GM21529 (cell line): ENCODE measurements around the gene BSND.

Source experiments
- ATAC-seq: cut with Tn5 transposase; IDR thresholded peaks from one replicate; pipeline ENCODE4 v1.9.1; 2021; ENCODE audit not compliant: unreplicated experiment

BSND gene

DNA sequence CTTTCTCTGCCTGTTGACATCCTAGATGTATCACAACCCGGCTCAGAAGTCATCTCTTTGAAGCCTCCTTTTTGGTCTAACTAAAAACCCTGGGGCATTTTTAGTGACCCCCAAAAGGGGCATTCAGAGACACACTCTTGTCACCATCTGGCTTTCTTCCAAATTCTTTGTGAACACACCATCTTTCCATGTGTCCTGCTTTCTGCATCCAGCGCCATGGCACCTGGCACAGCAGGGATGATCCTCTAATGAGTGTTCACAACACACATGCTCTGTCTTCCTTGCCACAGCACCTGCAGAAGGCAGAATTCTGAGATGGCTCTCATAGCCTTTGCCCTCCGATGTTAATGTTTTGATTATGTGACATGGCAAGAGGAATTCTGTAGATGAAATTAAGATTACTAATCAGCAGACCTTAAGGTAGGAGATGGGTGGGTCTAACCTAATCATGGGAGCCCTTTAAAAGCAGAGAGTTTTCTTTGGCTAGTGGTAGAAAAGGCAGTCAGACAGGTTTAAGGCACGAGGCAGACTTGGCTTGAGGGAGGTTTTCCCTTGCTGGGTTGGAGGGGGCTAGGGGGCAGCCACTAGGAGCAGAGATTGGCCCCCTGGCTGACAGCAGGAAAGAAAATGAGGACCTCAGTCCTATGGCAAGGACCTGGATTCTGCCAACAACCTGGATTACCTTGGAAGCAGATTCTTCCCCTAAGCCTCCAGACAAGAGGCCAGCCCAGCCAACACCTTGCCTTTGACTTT is 23.2 kb upstream of the BSND start:
- no peak for ATAC-seq

DNA sequence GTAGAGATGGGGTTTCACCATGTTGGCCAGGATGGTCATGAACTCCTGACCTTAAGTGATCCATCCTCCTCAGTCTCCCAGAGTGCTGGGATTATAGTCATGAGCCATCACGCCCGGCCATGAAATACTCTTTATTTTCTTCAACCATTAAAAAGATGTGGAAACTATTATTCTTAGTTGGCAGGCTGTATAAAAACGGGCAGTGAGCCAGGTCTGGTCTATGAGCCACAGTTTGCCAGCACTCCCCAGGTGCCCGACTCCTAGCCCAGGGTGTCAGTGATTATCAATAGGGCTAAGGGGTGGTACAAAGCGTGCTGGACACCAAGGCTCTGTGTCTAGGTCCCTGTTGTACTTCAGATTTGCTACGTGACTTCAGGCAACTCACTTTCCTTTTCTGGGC is 22.0 kb upstream of the BSND start:
- ATAC-seq = no peak

DNA sequence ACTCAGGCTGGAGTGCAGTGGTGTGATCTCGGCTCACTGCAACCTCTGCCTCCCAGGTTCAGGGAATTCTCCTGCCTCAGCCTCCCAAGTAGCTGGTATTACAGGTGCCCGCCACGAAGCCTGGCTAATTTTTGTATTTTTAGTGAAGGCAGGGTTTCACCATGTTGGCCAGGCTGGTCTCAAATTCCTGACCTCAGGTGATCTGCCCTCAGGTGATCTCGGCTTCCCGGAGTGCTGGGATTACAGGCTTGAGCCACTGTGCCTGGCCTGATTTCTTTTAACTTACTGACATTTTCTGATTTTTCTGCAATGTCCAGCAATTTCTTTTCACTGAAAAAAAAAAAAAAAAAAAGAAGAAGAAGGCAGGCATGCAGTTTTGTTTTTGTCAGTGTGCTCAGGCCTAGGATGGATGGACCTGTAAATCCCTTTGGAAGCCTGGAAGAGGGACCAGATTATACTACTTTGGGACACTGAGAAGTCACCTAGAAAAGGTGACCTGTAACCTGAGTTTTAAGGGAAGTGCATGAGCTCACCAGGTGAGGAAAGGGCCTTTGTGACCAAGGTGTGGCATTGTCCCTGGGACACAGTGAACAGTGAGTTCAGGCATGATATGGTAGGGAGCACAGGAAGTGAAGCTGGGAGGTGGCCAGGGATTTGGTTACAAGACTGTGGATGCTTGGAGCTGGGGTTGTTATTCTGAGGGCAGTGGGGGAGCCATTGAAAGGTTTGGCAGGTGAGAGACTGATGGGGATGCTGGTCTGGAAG is 21.0 kb upstream of the BSND start:
- ATAC-seq = no peak

DNA sequence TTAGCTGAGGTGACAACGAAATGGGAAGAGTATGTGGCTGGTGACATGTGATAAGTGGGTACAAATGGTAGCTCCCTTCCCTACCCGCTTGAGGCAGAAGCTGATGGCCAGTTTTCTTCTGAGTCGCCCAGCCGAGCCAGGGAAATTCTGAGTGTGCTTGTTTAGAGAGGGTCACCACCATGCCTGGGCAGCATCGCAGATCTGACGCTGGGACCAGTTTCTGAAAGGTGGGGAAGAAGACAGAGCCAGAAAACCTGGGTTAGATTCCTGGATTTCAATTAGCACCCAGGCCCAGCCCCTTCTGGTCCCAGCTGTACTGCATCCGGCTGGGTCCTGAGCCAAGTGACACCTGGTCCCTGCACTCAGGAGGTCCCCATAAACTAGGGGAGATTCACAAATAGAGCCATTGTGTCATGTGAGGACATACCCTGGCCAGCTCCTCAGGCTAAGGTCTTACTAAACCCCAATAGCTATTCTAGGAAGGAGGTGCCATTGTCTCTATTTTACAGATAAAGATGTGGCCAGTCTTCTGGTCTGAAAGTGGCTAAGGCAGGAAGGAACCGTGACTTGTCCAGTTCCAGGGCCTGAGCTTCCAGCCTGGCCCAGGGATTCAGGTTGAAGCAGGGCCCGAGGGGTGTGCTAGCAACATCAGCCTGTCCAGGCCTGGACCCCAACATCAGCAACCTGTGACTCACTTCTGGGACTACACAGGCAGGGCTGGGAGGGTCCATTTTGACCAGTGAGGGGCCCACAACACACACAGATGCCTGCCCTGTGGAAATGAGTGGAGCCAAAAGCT is 20.0 kb upstream of the BSND start:
- ATAC-seq = no peak

DNA sequence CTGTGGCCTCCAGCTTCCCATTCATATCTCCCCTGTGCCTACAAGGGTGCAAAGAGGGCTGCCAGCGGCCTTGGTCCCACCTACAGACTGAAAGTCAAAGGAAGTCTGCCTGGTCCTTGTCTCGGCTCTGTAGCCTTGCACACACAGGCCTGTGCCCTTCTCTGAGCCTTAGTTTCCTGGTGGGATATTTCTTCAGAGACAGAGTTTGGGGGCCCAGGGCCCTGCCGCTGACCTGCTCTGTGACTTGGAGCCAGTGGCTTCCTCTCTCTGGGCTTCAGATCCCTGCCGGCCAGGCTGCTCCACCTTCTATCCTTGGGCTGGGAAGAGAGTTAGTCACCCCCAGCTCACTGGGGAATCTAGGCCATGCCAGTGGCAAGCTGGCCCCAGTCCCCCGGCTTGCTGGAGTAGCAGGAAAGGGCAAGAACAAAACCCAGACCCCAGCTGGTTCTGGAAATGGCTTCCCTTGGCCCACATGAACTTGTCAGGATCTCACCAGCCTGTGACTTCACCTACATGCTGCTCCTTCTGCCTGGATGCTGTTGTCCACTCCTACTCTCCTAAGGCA is 19.3 kb upstream of the BSND start:
- no peak for ATAC-seq

DNA sequence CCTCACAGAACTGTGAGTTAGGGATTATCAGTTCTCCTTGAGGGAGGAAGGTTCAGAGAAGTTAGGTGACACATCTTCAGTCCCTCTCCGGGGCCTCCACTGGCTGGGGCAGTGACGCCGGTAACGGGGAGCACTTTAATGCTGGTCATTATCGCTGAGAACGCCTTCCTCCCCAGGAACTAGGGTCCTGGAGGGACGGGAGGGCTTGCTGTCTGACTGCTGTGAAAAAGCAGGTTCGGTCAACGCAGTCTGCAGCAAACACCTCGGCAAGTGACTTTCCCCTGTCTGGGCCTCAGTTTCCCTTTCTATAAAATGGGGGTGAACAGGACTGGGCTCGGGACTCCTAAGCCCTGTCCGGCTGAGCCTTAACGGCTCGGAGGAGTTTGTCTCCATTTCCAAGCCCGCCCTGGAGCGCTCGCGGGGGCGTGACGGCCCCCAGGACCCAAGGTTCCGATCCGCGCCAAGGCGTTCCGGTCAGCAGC is 18.6 kb upstream of the BSND start:
- ATAC-seq = no peak

DNA sequence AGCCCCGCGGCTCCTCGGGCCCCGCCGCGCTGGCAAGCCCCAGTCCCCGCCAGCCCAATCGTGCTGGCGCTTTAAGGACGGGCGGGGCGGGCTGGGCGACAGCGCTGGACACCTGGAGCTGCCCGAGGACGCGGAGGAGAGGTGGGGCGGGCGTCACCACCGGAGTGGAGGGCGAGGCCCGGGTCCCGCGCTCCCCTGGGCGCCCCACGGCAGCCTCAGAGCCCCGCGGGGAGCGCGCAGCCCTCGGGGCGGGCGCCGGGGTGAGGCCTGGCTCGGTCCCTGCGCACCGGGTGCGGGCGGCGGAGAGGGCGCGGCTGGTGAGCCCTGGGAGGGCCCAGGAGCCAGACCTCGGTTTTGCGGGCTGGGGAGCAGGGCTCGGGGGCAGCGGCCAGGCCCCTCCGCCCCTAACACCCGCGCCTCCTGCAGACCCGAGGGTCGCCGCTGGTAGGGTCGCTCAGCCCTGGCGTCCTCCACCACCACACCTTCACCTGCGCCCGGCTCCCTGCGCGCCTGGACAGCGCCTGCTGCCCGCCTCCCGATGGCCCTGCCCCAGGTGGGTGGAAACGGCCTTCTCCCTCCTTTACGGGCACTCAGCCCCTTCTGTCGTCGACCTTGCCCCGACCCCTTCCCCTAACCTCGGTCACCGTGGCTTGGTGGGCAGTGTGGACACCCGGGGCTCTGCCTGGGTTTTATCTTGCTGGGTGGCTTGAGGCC is 18.0 kb upstream of the BSND start, which contains the start of gene TMEM61:
Gene TMEM61 (plus strand): TSS at position 101 of the 714 bp plus-strand sequence. CDS start 438 bp downstream, at position 539.
- ATAC-seq = no peak

DNA sequence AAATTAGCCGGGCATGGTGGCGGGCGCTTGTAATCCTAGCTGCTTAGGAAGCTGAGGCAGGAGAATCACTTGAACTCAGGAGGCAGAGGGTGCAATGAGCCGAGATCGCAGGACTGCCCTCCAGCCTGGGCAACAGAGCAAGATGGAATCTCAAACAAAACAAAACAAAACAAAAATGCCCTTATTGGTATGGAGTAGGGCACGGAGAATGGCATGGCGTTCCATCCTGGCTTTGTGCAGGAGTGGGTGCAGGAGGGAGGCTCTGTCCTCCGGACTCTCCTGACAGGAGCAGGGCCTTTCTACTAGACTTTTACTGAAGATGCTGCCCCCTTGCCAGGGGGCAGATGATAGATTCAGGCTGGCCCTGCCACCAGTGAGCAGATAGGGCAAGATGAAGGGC is 17.3 kb upstream of the BSND start:
- no peak for ATAC-seq

DNA sequence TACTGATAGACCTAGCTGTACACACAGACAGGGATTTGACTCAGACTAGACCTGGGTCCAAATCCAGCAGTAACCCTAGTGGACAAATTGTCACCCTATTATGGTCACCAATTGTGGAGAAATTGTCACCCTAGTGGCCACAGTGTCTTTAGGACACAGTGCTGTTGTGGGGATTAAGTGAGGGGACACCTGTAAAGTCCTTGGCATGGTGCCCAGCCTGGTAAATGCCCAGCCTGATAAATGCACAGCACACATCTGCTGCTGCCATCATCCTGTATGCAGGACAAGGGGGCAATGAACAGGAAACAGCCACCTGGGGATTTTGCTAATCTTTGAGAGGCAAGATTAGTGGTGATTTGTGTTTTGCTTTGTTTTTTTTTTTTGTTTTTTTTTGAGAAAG is 16.0 kb upstream of the BSND start:
- ATAC-seq = no peak

DNA sequence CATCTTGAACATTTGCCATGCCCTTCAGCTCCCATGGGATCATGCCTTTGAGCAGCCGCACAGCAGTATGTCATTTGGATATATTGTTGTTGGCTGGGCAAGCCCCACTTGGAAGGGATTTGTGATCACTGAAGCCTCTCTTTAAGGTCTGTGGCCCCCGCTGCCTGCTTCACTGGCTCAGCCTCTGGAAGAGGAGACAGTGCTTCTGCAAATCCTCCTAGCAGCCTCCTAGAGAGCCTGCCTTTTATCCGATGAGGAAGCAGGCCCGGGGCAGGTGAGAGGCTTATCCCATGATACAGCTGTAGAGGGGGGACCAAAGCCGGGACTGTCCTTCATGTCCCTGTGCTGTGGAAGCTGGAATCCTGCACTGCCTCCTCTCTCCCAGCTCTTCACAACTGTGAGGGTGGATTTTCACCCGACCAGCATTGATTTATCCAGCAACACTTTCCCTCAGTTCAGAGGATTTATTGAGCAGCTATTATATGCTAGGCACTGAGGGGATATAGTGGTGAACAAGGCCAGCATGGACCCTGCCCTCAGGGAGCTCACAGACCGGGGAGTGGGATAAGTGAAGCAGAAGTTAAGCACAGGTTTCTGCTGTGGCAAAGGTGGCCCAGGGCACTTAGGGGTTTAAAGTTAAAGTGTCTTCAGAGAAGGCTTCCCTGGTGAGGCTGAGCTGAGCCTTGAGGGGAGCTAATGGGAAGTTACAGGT is 14.4 kb upstream of the BSND start:
- ATAC-seq = no peak

DNA sequence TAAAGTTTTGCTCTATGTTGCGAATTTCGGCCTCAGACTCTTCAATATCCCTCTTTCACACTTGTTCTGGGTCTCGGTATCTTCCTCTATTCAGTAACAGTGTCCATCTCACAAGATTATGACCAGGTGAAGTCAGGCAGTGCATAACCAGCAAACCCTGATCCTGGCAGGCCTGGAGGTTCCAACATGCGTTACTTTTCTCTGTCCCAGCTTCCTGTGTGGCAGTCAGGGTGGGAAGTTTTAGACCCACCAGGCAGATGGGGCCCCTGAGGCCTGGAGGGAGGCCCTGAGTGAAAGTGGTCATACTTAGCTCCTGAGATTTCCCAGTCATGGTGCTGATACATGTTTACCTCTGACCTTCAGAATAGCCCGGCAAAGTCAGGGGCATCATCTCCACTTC is 13.2 kb upstream of the BSND start:
- ATAC-seq = no peak

DNA sequence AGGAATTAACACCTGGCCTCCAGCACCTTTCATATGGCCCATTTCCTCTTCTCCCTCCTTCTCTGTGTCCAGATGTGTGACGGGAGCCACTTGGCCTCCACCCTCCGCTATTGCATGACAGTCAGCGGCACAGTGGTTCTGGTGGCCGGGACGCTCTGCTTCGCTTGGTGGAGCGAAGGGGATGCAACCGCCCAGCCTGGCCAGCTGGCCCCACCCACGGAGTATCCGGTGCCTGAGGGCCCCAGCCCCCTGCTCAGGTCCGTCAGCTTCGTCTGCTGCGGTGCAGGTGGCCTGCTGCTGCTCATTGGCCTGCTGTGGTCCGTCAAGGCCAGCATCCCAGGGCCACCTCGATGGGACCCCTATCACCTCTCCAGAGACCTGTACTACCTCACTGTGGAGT is 12.7 kb upstream of the BSND start:
- ATAC-seq = no peak

DNA sequence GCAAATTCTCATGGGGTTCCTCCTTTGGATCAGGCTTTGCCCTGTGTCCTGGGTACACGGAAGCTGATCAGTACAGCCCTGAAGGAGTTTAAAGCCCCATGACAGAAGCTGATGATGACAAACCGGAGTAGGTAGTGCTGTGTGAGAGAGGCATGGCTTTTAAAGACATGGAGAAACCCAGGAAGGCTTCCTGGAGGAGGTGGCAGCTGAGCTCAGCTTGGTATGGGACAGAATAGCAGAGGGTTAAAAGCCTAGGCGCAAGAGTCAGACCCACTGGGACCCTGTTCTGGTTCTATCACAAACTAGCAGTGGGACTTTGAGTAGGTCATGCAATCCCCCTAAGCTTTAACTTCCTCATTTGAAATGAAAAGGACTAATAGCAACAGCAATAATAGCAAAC is 12.2 kb upstream of the BSND start:
- no peak for ATAC-seq

DNA sequence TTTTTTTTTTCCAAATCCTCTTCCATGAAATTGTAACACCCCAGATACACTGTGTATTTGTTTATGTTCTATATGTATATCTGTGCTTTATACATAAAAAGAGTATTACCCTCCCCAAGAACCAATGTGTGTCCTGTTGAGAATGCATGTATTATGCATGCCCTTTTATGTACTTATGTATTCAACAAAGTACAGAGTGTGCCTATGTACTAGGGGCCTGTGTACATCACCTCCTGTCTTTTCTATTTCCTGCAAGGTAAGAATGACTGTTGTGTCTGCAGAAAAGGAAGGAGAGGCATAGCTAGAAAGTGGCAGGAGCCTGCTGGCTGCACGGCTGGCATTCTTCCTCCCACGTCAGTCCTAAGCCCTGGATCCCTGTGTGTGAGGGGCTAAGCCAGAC is 11.3 kb upstream of the BSND start:
- no peak for ATAC-seq

DNA sequence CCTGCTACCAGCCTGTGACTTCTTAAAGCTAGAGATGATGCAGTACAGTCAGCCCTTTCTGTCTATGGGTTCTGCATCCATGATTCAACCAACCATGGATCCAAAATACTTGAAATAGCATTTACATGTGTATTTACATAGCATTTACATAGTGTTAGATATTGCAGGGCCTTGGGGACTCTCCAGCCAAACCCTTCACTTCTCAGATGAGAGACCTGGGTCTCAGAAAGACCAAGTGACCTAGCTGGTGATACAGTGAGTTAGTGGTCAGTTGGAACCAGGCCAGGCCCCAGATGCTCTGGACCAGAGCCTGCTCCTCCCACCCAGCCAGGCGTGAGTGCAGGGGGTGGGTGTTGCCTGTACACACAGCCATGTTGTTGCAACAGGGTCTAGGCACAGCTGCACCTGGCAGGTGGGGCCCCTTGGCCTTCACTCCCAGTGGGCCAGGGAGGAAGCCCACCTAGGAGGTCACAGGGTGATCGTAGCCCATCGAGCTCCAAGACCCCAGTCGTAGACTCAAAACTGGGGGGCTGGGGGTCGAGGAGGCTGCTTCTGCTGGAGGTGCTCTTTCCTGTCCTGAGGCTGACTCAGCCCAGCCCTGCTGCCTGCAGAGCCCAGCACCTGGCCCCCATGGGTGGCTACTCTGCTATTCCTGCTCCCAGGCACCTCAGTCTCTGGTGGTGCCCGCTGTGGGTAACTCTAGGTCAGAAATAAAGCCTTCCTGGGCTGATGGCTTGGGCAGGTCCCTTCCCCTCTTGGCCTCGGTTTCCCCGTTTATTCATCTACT is 10.6 kb upstream of the BSND start:
- ATAC-seq = no peak

DNA sequence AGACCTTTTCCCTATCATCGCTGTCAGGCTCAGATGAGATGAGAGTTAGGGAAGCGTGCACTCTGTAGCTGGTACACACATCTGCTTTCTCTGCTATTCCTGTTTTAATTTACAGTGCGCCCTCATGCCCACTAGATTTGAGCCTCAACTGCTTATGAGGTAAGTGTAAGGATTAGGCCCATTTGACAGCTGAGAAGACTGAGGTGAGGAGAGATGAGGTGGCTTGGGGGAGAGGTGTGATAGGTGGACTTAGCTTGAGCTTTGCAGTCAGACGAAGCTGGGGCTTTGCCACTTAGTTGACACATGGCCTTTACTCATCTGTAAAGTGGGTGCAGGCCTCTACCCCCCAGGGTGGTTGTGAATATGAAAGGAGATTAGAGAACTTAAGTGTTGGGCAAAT is 9.8 kb upstream of the BSND start:
- ATAC-seq = no peak

DNA sequence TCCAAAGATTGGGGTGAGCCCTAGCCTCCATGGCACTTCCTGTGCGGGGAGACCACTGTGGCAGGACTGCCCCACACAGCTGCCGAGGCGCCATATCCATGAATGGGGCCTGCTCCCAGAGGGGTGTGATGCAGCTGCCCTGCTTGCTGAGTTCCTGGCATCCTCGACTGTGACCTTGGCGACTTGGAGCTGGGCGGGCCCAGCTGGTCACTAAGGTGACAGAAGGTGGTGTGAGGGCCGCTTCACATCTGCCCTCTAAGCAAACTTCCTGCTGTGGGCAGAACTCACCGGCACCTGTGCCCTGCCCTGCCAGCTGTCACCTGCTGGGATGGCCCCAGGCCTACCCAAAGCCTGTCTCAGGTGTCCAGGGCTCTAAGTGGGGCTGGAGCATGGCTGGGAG is 9.3 kb upstream of the BSND start:
- ATAC-seq = no peak

DNA sequence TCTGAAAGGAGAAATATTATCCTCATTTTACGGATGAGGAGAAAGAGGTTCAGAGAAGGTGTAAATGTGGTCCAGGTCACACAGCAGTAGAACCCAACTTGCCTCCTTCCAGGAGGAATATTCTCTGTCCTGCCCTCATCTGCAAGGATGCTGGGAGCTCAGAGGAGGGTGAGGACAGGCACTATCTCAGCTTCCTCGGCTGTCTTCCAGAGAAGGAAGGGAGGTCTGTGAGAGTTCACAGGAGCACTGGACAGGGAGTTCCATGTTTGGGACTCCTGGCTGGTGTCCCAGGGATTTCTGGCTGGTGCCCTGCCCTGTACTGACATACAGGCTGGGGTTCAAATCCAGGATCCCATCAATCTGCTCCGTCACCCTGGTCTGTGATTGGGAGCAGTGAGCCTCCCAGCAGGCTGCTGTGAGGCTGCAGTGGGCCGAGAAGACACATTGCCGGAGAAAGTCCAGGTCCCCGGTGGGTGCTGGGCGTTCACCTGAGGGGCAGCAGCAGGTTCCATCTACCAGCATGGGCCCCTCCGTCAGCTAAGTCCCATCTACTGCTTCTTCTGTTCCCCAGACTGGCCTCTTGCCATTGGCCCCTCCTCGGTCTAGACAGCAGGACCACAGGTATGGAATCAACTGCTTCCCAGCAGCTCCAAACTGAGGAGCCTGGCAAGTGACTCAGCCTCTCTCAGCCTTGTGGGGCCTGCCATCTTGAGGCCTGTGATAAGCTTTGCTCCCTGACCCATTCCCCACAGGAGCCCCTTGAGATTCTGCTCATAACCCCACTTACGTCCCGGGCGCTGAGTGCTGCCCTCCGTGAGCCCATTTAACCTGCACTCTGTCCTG is 8.5 kb upstream of the BSND start:
- no peak for ATAC-seq
